Lower lobe of right lung (tissue), 2 donors: ENCODE data around the gene SMARCB1. TPM values are rescaled to one million over a fixed set of nuclear protein-coding genes. Genes with fewer than 3 reads are reported as not detected.
A peak's percentile ranks its signal among the peaks of the same experiment; 100 is the strongest.

Source experiments
- ATAC-seq, 2 donors: fragments of 200-7000 bp; cut with Tn5 transposase; one replicate each; pipeline ENCODE4 v1.9.1; 2020 to 2022; ENCODE audit warnings: mild to moderate bottlenecking in 2 of 2, moderate library complexity in 2 of 2
- DNase-seq: peaks from one replicate; pipeline ENCODE4 v3.0.0-alpha.2; 2020
- H3K27ac ChIP-seq: fragments of 200-600 bp; one replicate; pipeline ENCODE4 v1.8.0; 2022
- H3K27me3 ChIP-seq: fragments of 200-600 bp; one replicate; pipeline ENCODE4 v1.8.0; 2022; ENCODE audit warnings: low read depth
- H3K36me3 ChIP-seq: fragments of 200-600 bp; one replicate; pipeline ENCODE4 v1.8.0; 2022; ENCODE audit warnings: mild to moderate bottlenecking
- H3K4me1 ChIP-seq: fragments of 200-600 bp; one replicate; pipeline ENCODE4 v1.8.0; 2022
- H3K4me3 ChIP-seq: fragments of 200-600 bp; one replicate; pipeline ENCODE4 v1.8.0; 2022; ENCODE audit warnings: mild to moderate bottlenecking
- H3K9me3 ChIP-seq: fragments of 200-600 bp; one replicate; pipeline ENCODE4 v1.8.0; 2022
- CTCF ChIP-seq: fragments of 200-600 bp; IDR thresholded peaks from one replicate; pipeline ENCODE4 v1.8.0; 2022; ENCODE audit warnings: antibody characterized with exemption, mild to moderate bottlenecking
- intact Hi-C: fragments of 100-400 bp; cut with DNase I; formaldehyde crosslinking; loops from one replicate; pipeline ENCODE4 v1.11.0; 2022
- total RNA-seq: library from RNA; stranded (reverse); fragmentation: NEBNext Ultra II Directional; extraction: Animal tissue kit (Norgen Biotek cat#: 25700); gene quantifications from one replicate; pipeline ENCODE4 v1.2.1, GENCODE V29; 2021
- donor health status: DM: no; HTN: yes; CAD: no; lungs with severe emphysema.

SMARCB1 gene
- total RNA-seq, 1 donor from 2014 or later, result 61.3 TPM

GRCh38 chr22:23787600-23787896 is 782 bp downstream of the SMARCB1 start:
- Histone ChIP-seq H3K27ac (peak overlapping the region; percentile 99), H3K27me3 (no peaks in the 10 kb centered on the region), H3K4me3 (peak overlapping the region; percentile 78), H3K9me3 (no peaks in the 10 kb centered on the region), H3K36me3 (peaks cover 23% of the 10 kb centered on the region), H3K4me1 (peaks cover 35% of the 10 kb centered on the region)
- DNase-seq (no peak), ATAC-seq (no peak)
- no peak for TF ChIP-seq CTCF
- intact Hi-C loops, result no loop called here

GRCh38 chr22:23787910-23788309 is 1.1 kb downstream of the SMARCB1 start:
- peaks cover 35% of the 10 kb centered on the region for H3K4me1 ChIP-seq
- no peak for TF ChIP-seq CTCF
- H3K36me3 ChIP-seq, result peaks cover 26% of the 10 kb centered on the region
- DNase-seq (peak; percentile 6), ATAC-seq (no peak)
- intact Hi-C loops, result no loop called here
- H3K27ac ChIP-seq, result peak overlapping the region; percentile 99
- peak overlapping the region; percentile 78 for H3K4me3 ChIP-seq
- no peaks in the 10 kb centered on the region for H3K9me3 ChIP-seq
- no peaks in the 10 kb centered on the region for H3K27me3 ChIP-seq

GRCh38 chr22:23789121-23789520 is 2.4 kb downstream of the SMARCB1 start:
- TF ChIP-seq CTCF, result no peak
- intact Hi-C loops, result no loop called here
- Histone ChIP-seq H3K27ac (no peak overlapping the region), H3K27me3 (no peaks in the 10 kb centered on the region), H3K9me3 (no peaks in the 10 kb centered on the region), H3K4me3 (no peak overlapping the region), H3K4me1 (peaks cover 35% of the 10 kb centered on the region), H3K36me3 (peaks cover 38% of the 10 kb centered on the region)
- DNase-seq, result no peak
- no peak for ATAC-seq

GRCh38 chr22:23789638-23790037 is 2.9 kb downstream of the SMARCB1 start:
- H3K27me3 ChIP-seq, result no peaks in the 10 kb centered on the region
- no peak overlapping the region for H3K27ac ChIP-seq
- peaks cover 44% of the 10 kb centered on the region for H3K36me3 ChIP-seq
- DNase-seq (peak; percentile 14), ATAC-seq (no peak)
- no peak overlapping the region for H3K4me3 ChIP-seq
- intact Hi-C loops, result no loop called here
- no peak for TF ChIP-seq CTCF
- peaks cover 35% of the 10 kb centered on the region for H3K4me1 ChIP-seq
- no peaks in the 10 kb centered on the region for H3K9me3 ChIP-seq

- peaks cover 58% of the 10 kb centered on the region for H3K36me3 ChIP-seq
- H3K4me1 ChIP-seq, result peaks cover 34% of the 10 kb centered on the region
- ATAC-seq (no peak), DNase-seq (peak; percentile 26)
- no peaks in the 10 kb centered on the region for H3K27me3 ChIP-seq
- no peak for TF ChIP-seq CTCF
- intact Hi-C loops, result no loop called here
- H3K9me3 ChIP-seq, result no peaks in the 10 kb centered on the region
- H3K27ac ChIP-seq, result no peak overlapping the region
- no peak overlapping the region for H3K4me3 ChIP-seq
These were observed 4.3 kb downstream of the SMARCB1 start for GRCh38 chr22:23790819-23791737.
